Caco-2 (cell line): Measurements from ENCODE around the gene VCAN. TPM values are rescaled to one million over a fixed set of nuclear protein-coding genes. Genes with fewer than 3 reads are reported as not detected.

Experiments used
- BruUV-seq: library from RNA; stranded (reverse); fragments of 400-500 nt; replicated peaks from 2 replicates; lab custom pipeline; 2021; lab: Mats Ljungman, UMichigan
- CTCF ChIA-PET: fragments of 300-600 bp; sonication (Branson Sonifier 250); formaldehyde crosslinking; loops from one replicate; lab custom pipeline; 2022; ENCODE audit warnings: antibody characterized with exemption; lab: Charles Lee
- POLR2A ChIA-PET: fragments of 300-600 bp; sonication (Branson Sonifier 250); formaldehyde crosslinking; loops from one replicate; lab custom pipeline; 2022; ENCODE audit warnings: antibody characterized with exemption; lab: Charles Lee
- DNase-seq, 2 experiments: peaks; one replicate each; pipeline versions ENCODE4 v3.0.0 to v3.0.0-alpha.2; 2020 to 2022
- H3K27me3 ChIP-seq: replicated peaks from 2 replicates; pipeline ENCODE4 v1.6.0; 2011; ENCODE audit warnings: low read length; ENCODE audit not compliant: control insufficient read depth, insufficient read depth
- H3K36me3 ChIP-seq: 2 replicates; pipeline ENCODE4 v1.5.1; 2011; ENCODE audit warnings: low read length; ENCODE audit not compliant: control insufficient read depth, insufficient read depth
- H3K4me1 ChIP-seq: fragments of 250-450 bp; sonication (Bioruptor Pico); 2 replicates; pipeline ENCODE4 v1.5.1; 2020; ENCODE audit warnings: mild to moderate bottlenecking
- H3K4me3 ChIP-seq: 2 replicates; pipeline ENCODE4 v1.5.1; 2011; ENCODE audit warnings: low read depth, mild to moderate bottlenecking, control low read depth, low read length
- H3K9me3 ChIP-seq: fragments of 250-450 bp; sonication (Bioruptor Pico); 2 replicates; pipeline ENCODE4 v1.5.1; 2020; ENCODE audit warnings: mild to moderate bottlenecking, moderate library complexity
- H3K27ac Mint-ChIP-seq: one replicate; pipeline ENCODE4 v1.8.0; 2022; ENCODE audit warnings: mixed read lengths; ENCODE audit not compliant: unreplicated experiment
- H3K27me3 Mint-ChIP-seq: one replicate; pipeline ENCODE4 v1.8.0; 2022; ENCODE audit warnings: mixed read lengths; ENCODE audit not compliant: insufficient read depth, unreplicated experiment
- H3K36me3 Mint-ChIP-seq: one replicate; pipeline ENCODE4 v1.8.0; 2022; ENCODE audit warnings: mild to moderate bottlenecking, mixed read lengths; ENCODE audit not compliant: insufficient read depth, unreplicated experiment
- H3K4me1 Mint-ChIP-seq: one replicate; pipeline ENCODE4 v1.8.0; 2022; ENCODE audit warnings: low read depth, mixed read lengths; ENCODE audit not compliant: unreplicated experiment
- H3K4me3 Mint-ChIP-seq: one replicate; pipeline ENCODE4 v1.8.0; 2022; ENCODE audit warnings: mild to moderate bottlenecking, moderate library complexity, mixed read lengths; ENCODE audit not compliant: unreplicated experiment
- H3K9me3 Mint-ChIP-seq: one replicate; pipeline ENCODE4 v1.8.0; 2022; ENCODE audit warnings: mixed read lengths; ENCODE audit not compliant: unreplicated experiment
- intact Hi-C: fragments of 100-400 bp; cut with micrococcal nuclease; formaldehyde crosslinking; loops from one replicate; pipeline ENCODE4 v1.10.0; 2022; ENCODE audit not compliant: unreplicated experiment
- total RNA-seq: library from RNA; stranded (reverse); gene quantifications from 2 replicates; pipeline ENCODE4 v1.2.3, GENCODE V29; 2022
- TF ChIP-seq, protein P1 (sequence below), 2 experiments: fragments of 200-600 bp in 1 of 2; IDR thresholded peaks; 1 replicate in 1 of 2; 2 replicates in 1 of 2; pipeline versions ENCODE4 v1.5.1 to v1.8.0; 2011 to 2022; ENCODE audit warnings: antibody characterized with exemption in 1 of 2, control low read depth in 1 of 2, inconsistent platforms in 1 of 2, low read depth in 1 of 2, low read length in 1 of 2, mild to moderate bottlenecking in 1 of 2, moderate library complexity in 1 of 2; ENCODE audit not compliant: insufficient read depth in 1 of 2, severe bottlenecking in 1 of 2, unreplicated experiment in 1 of 2

VCAN gene
- total RNA-seq, 1 experiment from 2014 or later: 27.4 TPM

DNA sequence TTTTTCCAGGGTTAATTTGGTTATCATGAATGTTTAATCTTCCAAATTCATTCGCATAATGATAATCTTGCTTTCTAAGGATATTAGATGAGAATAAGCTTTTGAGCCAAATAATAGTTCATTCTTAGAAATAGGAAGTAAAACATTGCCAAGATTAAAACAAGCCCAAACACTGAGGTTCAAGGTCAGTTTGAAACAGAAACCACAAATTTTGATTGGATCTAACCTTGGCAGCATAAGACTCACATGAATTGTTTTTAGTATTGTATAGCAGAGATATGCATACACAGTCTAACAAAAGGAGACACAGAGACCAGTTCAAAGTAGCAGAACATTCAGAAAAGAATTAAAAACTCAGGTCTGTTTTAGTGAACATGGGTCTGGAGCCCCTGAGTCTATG is 43.4 kb upstream of the VCAN start:
- Mint-ChIP-seq H3K27me3 (peaks cover 3% of the 10 kb centered on the region), H3K27ac (no peak overlapping the region), H3K9me3 (no peaks in the 10 kb centered on the region), H3K4me1 (no peaks in the 10 kb centered on the region), H3K36me3 (no peaks in the 10 kb centered on the region), H3K4me3 (no peak overlapping the region)
- ChIA-PET POLR2A (no interaction called here), CTCF (no interaction called here)
- Histone ChIP-seq H3K36me3 (no peaks in the 10 kb centered on the region), H3K4me3 (no peak overlapping the region), H3K9me3 (no peaks in the 10 kb centered on the region), H3K27me3 (no peaks in the 10 kb centered on the region), H3K4me1 (0 out of 2 replicates have a peak, but pooled peaks cover 4% of the 10 kb centered on the region)
- no TSS peak for BruUV-seq
- TF ChIP-seq, protein P1, sequence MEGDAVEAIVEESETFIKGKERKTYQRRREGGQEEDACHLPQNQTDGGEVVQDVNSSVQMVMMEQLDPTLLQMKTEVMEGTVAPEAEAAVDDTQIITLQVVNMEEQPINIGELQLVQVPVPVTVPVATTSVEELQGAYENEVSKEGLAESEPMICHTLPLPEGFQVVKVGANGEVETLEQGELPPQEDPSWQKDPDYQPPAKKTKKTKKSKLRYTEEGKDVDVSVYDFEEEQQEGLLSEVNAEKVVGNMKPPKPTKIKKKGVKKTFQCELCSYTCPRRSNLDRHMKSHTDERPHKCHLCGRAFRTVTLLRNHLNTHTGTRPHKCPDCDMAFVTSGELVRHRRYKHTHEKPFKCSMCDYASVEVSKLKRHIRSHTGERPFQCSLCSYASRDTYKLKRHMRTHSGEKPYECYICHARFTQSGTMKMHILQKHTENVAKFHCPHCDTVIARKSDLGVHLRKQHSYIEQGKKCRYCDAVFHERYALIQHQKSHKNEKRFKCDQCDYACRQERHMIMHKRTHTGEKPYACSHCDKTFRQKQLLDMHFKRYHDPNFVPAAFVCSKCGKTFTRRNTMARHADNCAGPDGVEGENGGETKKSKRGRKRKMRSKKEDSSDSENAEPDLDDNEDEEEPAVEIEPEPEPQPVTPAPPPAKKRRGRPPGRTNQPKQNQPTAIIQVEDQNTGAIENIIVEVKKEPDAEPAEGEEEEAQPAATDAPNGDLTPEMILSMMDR (IDR thresholded peaks at IDR 0.05; ENCODE audit: insufficient read depth in 1 of 2, low read depth in 1 of 2, low read length in 1 of 2, severe bottlenecking in 1 of 2, unreplicated experiment in 1 of 2): no peak
- no peak for DNase-seq
- intact Hi-C loops: no loop called here

DNA sequence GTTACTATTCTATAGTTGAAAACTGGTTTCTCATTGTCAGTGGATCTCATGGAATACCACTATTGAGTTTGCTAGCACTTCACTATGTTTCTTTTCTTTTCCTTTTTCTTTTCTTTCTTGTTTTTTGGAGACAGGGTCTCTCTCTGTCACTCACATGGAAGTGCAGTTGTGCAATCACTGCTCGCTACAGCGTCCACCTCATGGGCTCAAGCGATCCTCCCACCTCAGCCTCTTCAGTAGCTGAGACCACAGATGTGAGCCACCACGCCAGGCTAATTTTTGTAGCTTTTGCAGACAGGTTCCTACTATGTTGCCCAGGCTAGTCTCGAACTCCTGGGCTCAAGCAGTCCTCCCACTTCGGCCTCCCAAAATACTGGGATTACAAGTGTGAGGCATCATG is 42.7 kb upstream of the VCAN start:
- Mint-ChIP-seq H3K36me3 (no peaks in the 10 kb centered on the region), H3K9me3 (no peaks in the 10 kb centered on the region), H3K27ac (no peak overlapping the region), H3K4me3 (no peak overlapping the region), H3K27me3 (peaks cover 3% of the 10 kb centered on the region), H3K4me1 (no peaks in the 10 kb centered on the region)
- Histone ChIP-seq H3K36me3 (no peaks in the 10 kb centered on the region), H3K4me1 (0 out of 2 replicates have a peak, but pooled peaks cover 4% of the 10 kb centered on the region), H3K9me3 (no peaks in the 10 kb centered on the region), H3K27me3 (no peaks in the 10 kb centered on the region), H3K4me3 (no peak overlapping the region)
- BruUV-seq: no TSS peak
- TF ChIP-seq, protein P1 (IDR thresholded peaks at IDR 0.05; ENCODE audit: insufficient read depth in 1 of 2, low read depth in 1 of 2, low read length in 1 of 2, severe bottlenecking in 1 of 2, unreplicated experiment in 1 of 2): no peak
- ChIA-PET CTCF (interaction anchor here (1.0 kb wide), 1 partner anchor 10 kb away, joined by 3 read pairs; no protein-coding TSS in a partner anchor), POLR2A (no interaction called here)
- intact Hi-C loops: no loop called here
- no peak for DNase-seq

DNA sequence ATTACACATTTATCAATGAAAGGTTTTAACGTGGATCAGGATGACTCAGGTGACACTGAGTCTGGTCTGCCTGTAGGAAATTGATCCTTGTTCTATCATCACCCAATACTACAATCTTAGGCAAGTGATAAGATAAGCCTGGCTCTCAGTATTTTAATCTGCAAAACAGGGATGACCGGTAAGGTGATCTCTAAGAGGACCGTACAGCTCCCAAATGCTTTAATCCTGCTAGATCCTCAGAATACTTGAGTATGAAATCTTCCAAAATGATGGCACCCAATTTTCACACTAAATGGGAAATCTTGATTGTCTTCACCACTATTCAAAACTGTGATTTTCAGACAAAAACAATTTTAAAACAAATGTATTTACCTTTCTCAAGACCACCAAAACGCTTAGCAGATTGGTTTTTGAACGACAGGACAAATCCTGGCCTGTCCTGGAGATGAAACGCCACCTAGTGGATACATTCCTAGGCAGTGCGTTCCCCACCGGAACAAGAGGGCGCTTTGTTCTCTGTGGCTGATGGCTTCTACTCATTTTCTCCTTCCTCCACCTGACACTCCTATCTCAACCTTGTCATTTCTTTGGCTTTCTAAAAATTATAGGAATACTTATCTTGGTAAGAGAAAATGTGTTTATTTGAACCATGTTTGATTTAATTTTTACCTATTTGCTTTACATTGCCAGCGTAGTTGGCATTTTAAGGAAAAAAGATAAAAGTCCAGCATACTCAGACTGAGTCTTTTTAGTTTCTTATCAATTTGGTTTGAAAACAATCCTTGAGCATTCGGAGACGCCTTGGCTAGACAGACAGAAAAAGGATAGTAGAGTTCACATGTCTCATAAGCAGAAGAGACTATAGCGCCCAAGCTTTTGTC is 41.2 kb upstream of the VCAN start:
- H3K4me1 Mint-ChIP-seq: no peaks in the 10 kb centered on the region
- peaks cover 3% of the 10 kb centered on the region for H3K27me3 Mint-ChIP-seq
- H3K36me3 Mint-ChIP-seq: no peaks in the 10 kb centered on the region
- intact Hi-C loops: loop anchor here (1.0 to 5.0 kb wide), 5 partner anchors 42 to 1118 kb away; partner anchors contain the start of gene VCAN
- ChIA-PET POLR2A (no interaction called here), CTCF (interaction anchor here (1.0 kb wide), 1 partner anchor 12 kb away, joined by 3 read pairs; no protein-coding TSS in a partner anchor)
- BruUV-seq: no TSS peak
- H3K4me3 Mint-ChIP-seq: no peak overlapping the region
- no peaks in the 10 kb centered on the region for H3K36me3 ChIP-seq
- TF ChIP-seq, protein P1 (IDR thresholded peaks at IDR 0.05; ENCODE audit: insufficient read depth in 1 of 2, low read depth in 1 of 2, low read length in 1 of 2, severe bottlenecking in 1 of 2, unreplicated experiment in 1 of 2): peak; percentile 88 to 95
- H3K9me3 Mint-ChIP-seq: peaks cover 2% of the 10 kb centered on the region
- no peaks in the 10 kb centered on the region for H3K27me3 ChIP-seq
- H3K9me3 ChIP-seq: no peaks in the 10 kb centered on the region
- no peak overlapping the region for H3K4me3 ChIP-seq
- peak; percentile 58 to 73 for DNase-seq
- 0 out of 2 replicates have a peak, but pooled peaks cover 4% of the 10 kb centered on the region for H3K4me1 ChIP-seq
- H3K27ac Mint-ChIP-seq: no peak overlapping the region
